ENCODE data around the gene CCDC126. TPM values are rescaled to one million over a fixed set of nuclear protein-coding genes. Genes with fewer than 3 reads are reported as not detected.
A peak's percentile ranks its signal among the peaks of the same experiment; 100 is the strongest.
"Not testable (repeated sequence)": the region's sequence is repeated elsewhere in the genome, so short reads cannot be mapped to it uniquely, and the experiment has no call there.

CCDC126 gene
- total RNA-seq, 3 donors from 2014 or later = 7.3 to 16.8 (median 10.4) TPM

- no peaks in the 10 kb centered on the region for H3K9me3 ChIP-seq
- ATAC-seq (peak; percentile 98), DNase-seq (peak; percentile 91 to 95 (median 94))
- peak; percentile 80 for TF ChIP-seq CTCF (IDR thresholded peaks at IDR 0.05)
- peak within 1 kb of the TSS; percentile 58 for H3K4me3 ChIP-seq
- peaks cover 3% of the 10 kb centered on the region for H3K4me1 ChIP-seq (ENCODE audit: low read depth)
- H3K36me3 ChIP-seq (ENCODE audit: low read depth) = no peaks in the 10 kb centered on the region
- intact Hi-C loops (cut with DNase I, micrococcal nuclease) = no loop called here
Measured at GRCh38 chr7:23679898-23680413, 82.8 kb downstream of the CCDC126 start, which contains the start of gene FAM221A. FAM221A (plus strand) TSS chr7:23680199; CDS start chr7:23680219, 20 bp downstream.

- H3K4me3 ChIP-seq = peak overlapping the region; percentile 58
- DNase-seq (peak; percentile 83 to 85 (median 85)), ATAC-seq (peak; percentile 84)
- TF ChIP-seq CTCF (IDR thresholded peaks at IDR 0.05) = no peak
- H3K4me1 ChIP-seq (ENCODE audit: low read depth) = peaks cover 3% of the 10 kb centered on the region
- intact Hi-C loops (cut with DNase I, micrococcal nuclease) = no loop called here
- H3K9me3 ChIP-seq = no peaks in the 10 kb centered on the region
- no peaks in the 10 kb centered on the region for H3K36me3 ChIP-seq (ENCODE audit: low read depth)
Measured at GRCh38 chr7:23680414-23681405, 83.5 kb downstream of the CCDC126 start.

GRCh38 chr7:23684041-23684440 lies 86.9 kb downstream of the CCDC126 start:
- H3K36me3 ChIP-seq (ENCODE audit: low read depth); H3K9me3 ChIP-seq; ATAC-seq; H3K4me1 ChIP-seq (ENCODE audit: low read depth); DNase-seq; intact Hi-C loops (cut with DNase I, micrococcal nuclease); H3K4me3 ChIP-seq: not testable (repeated sequence)

GRCh38 chr7:23685731-23686130 lies 88.5 kb downstream of the CCDC126 start:
- peak in 1 of 3 donors; percentile 14 for DNase-seq
- no peak for TF ChIP-seq CTCF (IDR thresholded peaks at IDR 0.05)
- peaks cover 8% of the 10 kb centered on the region for H3K4me1 ChIP-seq (ENCODE audit: low read depth)
- H3K36me3 ChIP-seq (ENCODE audit: low read depth) = no peaks in the 10 kb centered on the region
- intact Hi-C loops (cut with DNase I, micrococcal nuclease) = no loop called here
- ATAC-seq = peak; percentile 88
- no peaks in the 10 kb centered on the region for H3K9me3 ChIP-seq
- H3K4me3 ChIP-seq = no peak overlapping the region

GRCh38 chr7:23687011-23687410 lies 89.8 kb downstream of the CCDC126 start:
- peaks cover 6% of the 10 kb centered on the region for H3K4me1 ChIP-seq (ENCODE audit: low read depth)
- no peak for TF ChIP-seq CTCF (IDR thresholded peaks at IDR 0.05)
- no peaks in the 10 kb centered on the region for H3K9me3 ChIP-seq
- H3K36me3 ChIP-seq (ENCODE audit: low read depth) = no peaks in the 10 kb centered on the region
- ATAC-seq (peak; percentile 21), DNase-seq (peak in 1 of 3 donors; percentile 20)
- no peak overlapping the region for H3K4me3 ChIP-seq
- intact Hi-C loops (cut with DNase I, micrococcal nuclease) = no loop called here

GRCh38 chr7:23689165-23689564 lies 92.0 kb downstream of the CCDC126 start:
- TF ChIP-seq CTCF (IDR thresholded peaks at IDR 0.05) = no peak
- DNase-seq (no peak), ATAC-seq (no peak)
- no peaks in the 10 kb centered on the region for H3K9me3 ChIP-seq
- H3K4me1 ChIP-seq (ENCODE audit: low read depth) = peaks cover 6% of the 10 kb centered on the region
- H3K36me3 ChIP-seq (ENCODE audit: low read depth) = no peaks in the 10 kb centered on the region
- intact Hi-C loops (cut with DNase I, micrococcal nuclease) = no loop called here
- no peak overlapping the region for H3K4me3 ChIP-seq
